ENCODE data around the gene PANX3.

- TF ChIP-seq CSDC2 (CRISPR knock-in tag; IDR thresholded peaks at IDR 0.05) (no peak), PATZ1 (CRISPR knock-in tag; IDR thresholded peaks at IDR 0.05; ENCODE audit: borderline replicate concordance) (no peak), PPARA (CRISPR knock-in tag; IDR thresholded peaks at IDR 0.05; ENCODE audit: borderline replicate concordance) (no peak)
Measured at GRCh38 chr11:124646148-124646547, 34.9 kb downstream of the PANX3 start.

Measured in SK-N-SH treated with all-trans-retinoic acid at 6 μM for 48 hours (cell line).